Stimulated activated CD8-positive, alpha-beta memory T cell treated with anti-CD3 and anti-CD28 coated beads, Interleukin-7, amount 100 ng/mL, for 48 hours (primary cell): ENCODE results near the gene SPEM1.

ENCODE experiments used
- DNase-seq, 2 donors: peaks; one replicate each; pipeline ENCODE4 v3.0.0-alpha.2; 2020; ENCODE audit warnings: low read depth in 1 of 2; ENCODE audit errors: extremely low read depth in 1 of 2

The SPEM1 gene

GRCh38 chr17:7417056-7417655, 3.0 kb upstream of the SPEM1 start:
- DNase-seq, result no peak

- no peak for DNase-seq
Measured at GRCh38 chr17:7418472-7419152, 1.5 kb upstream of the SPEM1 start.

- DNase-seq, result no peak
Measured at GRCh38 chr17:7421186-7421585, 1.1 kb downstream of the SPEM1 start.

GRCh38 chr17:7423679-7424078, 3.6 kb downstream of the SPEM1 start:
- DNase-seq, result no peak

- no peak for DNase-seq
Measured at GRCh38 chr17:7425316-7425715, 5.2 kb downstream of the SPEM1 start, which contains the start of gene SPEM2. TSS of gene SPEM2 (plus strand) at chr17:7425616. CDS start at chr17:7425689, 73 bp downstream.

- DNase-seq, result no peak
Measured at GRCh38 chr17:7425756-7426155, 5.6 kb downstream of the SPEM1 start.

- no peak for DNase-seq
Measured at GRCh38 chr17:7426203-7426863, 6.2 kb downstream of the SPEM1 start.

- no peak for DNase-seq
Measured at GRCh38 chr17:7426896-7427489, 6.9 kb downstream of the SPEM1 start.

- no peak for DNase-seq
Measured at GRCh38 chr17:7427549-7427948, 7.4 kb downstream of the SPEM1 start.

GRCh38 chr17:7428557-7428956, 8.4 kb downstream of the SPEM1 start, which contains the start of gene SPEM3:
TSS of gene SPEM3 (plus strand) at chr17:7428857. CDS start at chr17:7428903, 46 bp downstream.
- DNase-seq, result no peak

- DNase-seq, result no peak
Measured at GRCh38 chr17:7429722-7430121, 9.6 kb downstream of the SPEM1 start.

GRCh38 chr17:7431231-7431630, 11.1 kb downstream of the SPEM1 start:
- no peak for DNase-seq

- DNase-seq, result no peak
Measured at GRCh38 chr17:7432296-7432695, 12.2 kb downstream of the SPEM1 start.

GRCh38 chr17:7435676-7436555, 15.8 kb downstream of the SPEM1 start:
- peak; percentile 30 to 41 for DNase-seq

GRCh38 chr17:7436556-7437368, 16.6 kb downstream of the SPEM1 start:
- peak; percentile 70 for DNase-seq

GRCh38 chr17:7437369-7437863, 17.3 kb downstream of the SPEM1 start:
- no peak for DNase-seq

- peak in 1 of 2 donors; percentile 45 for DNase-seq
Measured at GRCh38 chr17:7437950-7438614, 18.0 kb downstream of the SPEM1 start.

GRCh38 chr17:7438656-7439460, 18.7 kb downstream of the SPEM1 start:
- no peak for DNase-seq
